HG02623 (cell line): ENCODE results near the gene ACBD6.
A peak's percentile ranks its signal among the peaks of the same experiment; 100 is the strongest.

Source experiments
- ATAC-seq: cut with Tn5 transposase; IDR thresholded peaks from one replicate; pipeline ENCODE4 v1.9.1; 2021; ENCODE audit warnings: moderate library complexity; ENCODE audit not compliant: unreplicated experiment

ACBD6 gene

DNA sequence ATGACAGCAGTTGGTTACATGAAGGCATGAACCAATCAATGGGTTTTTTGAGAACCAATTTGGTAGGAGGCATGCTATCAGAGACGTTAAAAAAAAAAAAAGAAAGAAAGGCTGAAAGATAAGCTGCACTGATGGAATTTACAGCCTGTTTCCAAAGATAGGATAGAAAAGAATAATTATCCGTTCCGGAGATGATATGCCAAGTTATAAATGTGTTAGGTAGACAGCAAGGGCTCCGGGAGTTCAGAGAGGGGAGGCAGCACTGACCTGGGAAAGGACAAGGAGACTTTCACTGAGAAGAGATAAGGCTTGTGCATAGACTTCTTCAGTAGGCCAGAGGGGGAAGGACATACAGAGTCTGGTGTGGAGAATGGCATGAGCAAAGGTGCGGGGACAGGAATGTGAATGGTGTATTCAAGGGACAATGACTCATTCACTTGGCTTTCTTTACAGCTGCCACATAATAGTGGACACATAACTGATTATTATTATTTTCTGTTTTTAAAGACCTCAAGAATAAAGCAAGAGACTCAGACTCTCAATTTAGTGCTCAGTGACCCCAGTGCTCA is 24.8 kb upstream of the ACBD6 start:
- no peak for ATAC-seq

DNA sequence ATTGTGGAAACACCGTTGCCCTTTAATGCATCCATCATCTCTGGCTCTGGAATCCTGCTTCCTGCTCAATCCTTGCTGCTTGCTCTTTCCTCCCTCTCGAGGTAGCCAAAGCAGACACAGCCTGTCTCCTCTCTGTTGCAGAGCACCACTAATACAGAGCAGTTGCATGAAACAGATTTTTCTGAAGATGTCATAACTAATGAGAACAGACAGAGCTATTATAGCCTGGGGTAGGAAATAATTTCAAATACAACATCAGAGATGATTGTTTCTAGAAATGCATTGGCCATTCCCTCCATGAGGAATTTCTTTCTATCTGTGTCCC is 23.3 kb upstream of the ACBD6 start:
- ATAC-seq, result no peak

DNA sequence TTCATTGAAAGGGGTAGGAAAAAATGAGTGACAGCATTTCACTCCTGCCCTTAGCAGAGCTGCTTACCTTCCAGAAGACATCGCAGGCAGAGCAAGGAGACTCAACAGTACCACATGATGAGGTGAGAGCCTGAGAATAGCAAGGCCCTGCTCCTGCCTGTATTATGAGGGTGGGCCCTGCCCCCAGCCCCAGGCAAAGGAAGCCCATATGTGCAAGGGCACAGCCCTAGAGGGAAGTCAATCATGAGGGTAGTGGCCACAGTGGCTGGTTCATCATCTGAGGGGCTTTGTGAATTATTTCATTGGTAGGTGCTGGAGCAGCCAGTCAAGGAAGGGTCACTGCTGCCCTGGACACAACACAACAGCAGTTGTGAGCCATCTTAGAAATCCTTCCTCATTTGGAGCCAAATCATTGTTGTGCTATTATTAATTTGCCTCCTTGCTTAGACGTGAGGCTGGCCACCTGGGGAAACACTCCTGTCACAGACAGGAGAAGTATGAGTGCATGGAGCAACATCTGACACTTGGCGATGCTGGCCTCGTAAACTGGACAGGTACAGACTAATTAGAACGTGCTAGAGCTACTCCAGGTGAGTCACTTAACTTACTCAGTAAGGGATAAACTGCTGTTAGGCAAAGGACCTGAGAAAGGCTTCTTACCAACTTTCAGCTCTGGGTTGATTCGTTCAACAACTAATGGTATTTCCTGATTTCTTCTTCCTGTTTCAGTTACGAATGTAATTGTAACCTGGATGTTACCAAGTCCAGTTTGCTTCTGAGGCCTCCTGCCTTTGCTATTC is 22.7 kb upstream of the ACBD6 start:
- no peak for ATAC-seq

DNA sequence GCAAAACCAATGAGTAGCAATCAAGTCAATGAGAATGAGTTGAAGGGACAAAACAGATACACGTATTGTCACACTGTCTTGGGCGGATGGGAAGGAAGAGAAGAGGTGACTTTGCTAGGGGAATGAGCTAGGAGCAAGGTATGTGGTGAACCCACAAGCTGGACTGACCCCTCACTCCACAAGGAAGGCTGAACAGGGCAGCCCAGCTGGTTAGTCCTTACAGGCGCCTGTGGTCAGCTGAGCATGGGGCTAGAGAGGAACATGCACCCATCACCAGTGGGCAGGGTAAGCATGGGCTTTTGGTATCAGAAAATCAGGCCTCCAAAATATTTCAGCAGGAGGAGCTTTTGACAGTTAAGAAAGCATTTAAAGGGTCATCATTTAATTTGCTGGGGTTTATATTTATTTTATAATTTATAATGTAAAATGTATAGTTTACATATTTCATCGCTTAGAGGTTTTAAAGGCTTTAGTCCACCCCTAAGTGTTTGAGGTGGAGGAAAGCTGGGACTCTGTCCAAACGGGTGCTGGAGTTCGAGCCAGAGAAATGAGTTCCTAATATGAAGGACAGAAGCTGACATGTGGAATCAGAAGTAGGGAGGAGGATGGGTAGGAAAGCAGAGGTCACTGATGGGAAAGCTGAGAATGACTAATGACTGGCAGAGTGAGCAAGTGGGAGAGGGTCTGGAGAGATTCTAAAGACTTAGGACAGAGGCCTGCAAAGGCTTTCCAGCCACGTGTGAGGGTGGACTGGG is 22.0 kb upstream of the ACBD6 start:
- ATAC-seq, result no peak

DNA sequence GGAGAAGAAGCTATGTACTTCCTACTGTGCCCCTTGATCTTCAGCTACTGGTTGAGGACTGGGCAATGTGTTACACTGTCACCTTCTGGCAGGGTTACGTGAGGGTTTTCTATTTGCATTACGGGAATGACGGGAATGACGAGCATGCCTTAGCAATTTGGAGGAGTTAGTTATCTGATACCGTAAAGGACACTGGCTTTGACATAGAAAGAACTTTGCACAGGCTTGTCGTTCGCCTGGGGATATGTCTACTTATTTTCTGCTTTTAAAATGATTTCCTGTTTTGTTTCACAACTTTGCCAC is 19.8 kb upstream of the ACBD6 start:
- no peak for ATAC-seq

DNA sequence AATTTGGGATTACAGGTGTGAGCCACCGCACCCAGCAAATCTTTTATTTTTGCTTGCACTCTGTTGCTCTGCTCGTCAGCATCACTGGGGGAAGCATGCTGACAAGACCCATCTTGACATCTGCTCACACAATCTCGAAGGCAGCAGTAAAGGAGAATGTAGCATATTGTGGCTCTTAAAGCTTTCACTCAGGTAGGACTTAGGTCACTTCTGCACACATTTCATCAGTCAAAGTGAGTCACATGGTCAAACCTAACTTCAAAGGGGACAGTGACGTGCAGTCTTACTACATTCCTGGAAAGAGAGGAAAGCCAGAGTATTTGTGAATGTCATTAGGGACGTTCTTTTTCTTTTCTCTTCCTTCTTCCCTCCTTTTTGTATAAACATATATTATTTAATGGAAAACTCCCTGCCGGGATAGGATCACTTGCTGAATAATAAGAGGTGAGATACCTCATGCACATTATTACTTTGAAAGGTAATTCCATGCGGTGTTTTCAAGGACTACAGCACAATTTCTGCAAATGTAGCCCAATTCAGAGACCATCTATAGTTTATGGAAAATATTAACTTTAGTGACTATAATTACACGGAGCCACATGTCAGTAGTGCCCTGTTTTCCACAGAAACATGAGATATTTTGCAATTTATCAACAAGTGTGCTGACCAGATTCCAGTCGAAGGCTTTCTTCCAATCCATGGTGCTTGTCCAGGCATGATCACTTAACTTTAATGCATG is 19.3 kb upstream of the ACBD6 start:
- ATAC-seq, result no peak

DNA sequence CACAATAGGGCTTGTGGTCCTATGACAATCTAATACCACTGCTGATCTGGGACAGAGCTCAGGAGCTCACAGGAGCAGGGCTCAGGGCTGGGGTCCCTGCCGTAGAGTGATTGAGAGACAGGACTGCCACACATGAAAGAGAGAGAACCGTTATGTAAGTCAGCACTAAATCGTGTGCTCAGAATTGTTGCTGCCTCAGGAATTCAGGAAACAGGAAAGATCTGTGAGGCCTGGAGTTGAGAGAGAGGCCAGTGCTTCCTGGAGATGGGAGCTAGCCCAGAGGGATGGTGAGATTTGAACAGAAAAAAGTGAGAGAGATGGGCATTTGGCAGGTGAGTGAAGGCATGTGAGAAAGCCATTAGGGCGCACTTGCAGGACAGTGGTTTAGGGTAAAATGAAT is 17.5 kb upstream of the ACBD6 start:
- ATAC-seq, result no peak

DNA sequence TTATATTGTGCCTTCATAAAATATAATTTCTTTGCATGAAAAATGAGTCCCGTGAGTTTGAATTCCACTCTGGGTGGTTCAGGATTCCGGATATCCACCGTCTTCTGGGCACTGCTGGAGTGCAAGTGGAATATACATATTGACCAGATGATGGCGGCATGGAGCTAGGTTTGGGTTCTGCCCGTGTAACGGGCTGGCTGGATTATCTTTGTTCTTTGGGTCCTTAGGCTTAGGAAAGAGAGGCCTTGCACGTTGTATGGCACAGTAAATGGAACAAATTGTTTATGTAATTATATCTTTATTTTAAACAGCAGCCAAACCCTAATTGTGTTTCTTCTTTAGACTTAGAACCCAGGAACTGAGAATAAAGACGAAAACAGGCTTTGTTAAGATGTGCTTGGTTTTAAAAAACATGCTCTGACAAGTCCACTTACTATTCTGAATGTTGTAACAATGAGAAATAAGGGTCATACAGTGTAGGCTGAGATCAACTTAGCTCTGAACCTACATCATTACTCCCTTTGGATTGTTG is 13.5 kb upstream of the ACBD6 start:
- ATAC-seq, result peak; percentile 78

DNA sequence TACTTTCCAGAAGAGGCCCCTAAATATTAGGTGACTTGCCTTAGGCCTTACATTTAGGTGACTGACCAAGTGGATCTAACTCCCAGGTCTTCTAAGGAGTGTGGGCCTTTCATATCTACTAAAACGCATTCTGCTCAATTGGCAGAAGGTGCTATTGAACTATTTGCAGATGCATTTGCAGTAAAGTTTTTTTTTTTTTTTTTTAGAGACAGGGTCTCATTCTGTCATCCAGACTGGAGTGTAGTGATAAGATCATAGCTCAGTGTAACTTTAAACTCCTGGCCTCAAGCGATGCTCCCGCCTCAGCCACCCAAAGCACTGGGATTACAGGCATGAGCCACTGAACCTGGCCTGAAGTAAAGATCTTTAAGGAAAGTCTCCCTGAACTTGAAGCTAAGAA is 13.0 kb upstream of the ACBD6 start:
- no peak for ATAC-seq

DNA sequence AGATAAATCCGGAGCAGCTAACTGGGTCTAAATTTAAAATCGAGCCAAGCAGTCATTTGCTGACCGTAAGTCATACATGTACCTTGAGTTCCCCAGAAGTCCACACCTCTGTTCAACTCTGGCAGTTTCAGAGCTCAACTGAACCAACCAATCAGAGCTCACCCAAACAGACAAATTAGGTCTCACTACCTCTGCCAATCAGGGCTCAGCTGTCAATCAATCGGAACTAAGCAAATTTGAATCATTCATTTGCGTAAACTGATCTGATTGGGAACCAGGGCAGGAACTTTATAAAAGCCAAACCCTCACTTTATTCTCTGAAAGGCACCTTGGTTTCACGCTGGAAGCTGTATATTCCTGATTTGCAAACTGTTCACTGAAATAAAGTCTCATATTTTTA is 11.2 kb upstream of the ACBD6 start:
- ATAC-seq, result no peak

DNA sequence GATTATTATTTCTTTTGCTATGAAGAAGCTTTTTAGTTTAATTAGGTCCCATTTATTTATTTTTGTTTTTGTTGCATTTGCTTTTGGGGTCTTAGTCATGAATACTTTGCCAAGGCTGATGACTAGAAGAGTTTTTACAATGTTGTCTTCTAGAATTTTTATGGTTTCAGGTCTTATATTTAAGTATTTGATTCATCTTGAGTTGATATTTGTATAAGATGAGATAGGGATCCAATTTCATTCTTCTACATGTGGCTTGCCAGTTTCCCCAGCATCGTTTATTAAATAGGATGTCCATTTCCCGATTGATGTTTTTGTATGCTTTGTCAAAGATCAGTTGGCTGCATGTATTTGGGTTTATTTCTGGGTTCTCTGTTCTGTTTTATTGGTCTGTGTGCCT is 8.5 kb upstream of the ACBD6 start:
- no peak for ATAC-seq

DNA sequence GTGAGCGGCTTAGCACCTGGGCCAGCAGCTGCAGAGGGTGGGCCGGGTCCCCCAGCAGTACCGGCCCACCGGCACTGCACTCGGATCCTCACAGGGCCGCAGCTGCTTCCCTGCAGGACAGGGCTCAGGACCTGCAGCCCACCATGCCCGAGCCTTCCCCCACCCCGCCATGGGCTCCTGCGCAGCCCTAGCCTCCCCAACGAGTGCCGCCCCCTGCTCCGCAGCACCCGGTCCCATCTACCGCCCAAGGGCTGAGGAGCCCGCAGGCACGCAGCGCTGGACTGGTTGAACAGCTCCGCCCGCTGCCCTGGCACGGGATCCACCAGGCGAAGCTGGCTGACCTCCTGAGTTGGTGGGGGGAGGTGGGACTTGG is 6.3 kb upstream of the ACBD6 start:
- no peak for ATAC-seq

DNA sequence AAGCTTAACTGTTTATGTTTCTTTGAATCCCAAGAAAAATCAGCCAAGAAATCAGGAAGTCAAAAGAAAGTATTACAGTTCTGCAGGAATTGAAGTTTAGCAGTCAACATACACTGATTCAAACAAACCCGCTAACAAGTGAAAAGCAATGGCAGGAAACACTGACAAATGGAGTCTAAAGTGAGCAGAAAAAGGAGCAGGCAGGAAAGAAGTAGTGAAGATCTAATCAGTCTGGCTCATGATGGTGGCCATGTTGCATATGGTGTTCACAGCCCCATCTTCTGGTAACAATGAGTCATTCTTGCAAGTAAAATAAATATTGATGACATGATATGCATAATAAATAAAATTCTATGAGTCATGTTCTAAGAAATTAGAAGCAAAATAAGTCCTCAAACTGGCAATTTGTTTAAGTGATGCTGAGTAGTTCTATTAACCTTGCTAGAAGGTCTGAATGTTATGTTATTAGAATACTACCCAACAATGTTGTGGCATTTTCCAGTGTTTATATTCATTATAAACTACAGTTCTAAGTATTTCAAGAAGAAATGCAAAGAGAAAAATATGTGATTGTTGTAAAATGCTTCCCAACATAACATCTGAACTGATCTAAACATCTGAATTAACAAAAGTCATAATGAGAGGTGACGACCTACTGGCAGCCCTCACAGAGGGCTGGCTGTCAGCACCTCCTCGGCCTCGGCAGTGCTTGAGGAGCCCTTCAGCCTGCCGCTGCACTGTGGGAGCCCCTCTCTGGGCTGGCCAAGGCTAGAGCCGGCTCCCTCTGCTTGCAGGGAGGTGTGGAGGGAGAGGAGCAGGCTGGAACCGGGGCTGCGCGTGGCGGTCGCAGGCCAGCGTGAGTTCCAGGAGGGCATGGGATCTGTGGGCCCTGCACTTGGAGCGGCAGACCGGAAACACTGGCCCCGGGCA is 5.7 kb upstream of the ACBD6 start:
- ATAC-seq, result no peak

DNA sequence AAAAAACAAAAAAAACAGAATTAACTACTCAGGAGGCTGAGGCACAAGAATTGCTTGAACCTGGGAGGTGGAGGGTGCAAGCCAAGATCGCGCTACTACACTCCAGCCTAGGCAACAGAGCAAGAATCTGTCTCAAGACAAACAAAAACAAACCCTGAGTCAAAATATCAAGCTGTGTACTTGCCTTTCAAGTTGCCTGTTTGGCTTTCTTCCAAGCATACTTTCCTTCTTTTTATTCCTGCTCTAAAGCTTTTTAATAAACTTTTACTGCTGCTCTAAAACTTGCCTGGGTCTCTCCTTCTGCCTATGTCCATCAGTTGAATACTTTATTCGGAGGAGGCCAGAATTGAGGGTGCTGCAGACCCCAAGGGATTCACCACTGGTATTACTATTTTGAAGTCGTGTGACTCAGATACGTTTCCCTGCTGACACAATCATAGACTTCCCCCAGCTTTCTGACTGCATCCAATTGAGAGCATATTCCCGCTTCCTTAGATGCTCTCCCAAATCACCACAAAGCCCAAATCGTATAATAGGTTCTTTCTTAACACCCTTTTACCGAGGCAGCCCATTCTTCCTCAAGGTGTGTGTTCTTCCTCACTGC is 3.5 kb upstream of the ACBD6 start:
- no peak for ATAC-seq

DNA sequence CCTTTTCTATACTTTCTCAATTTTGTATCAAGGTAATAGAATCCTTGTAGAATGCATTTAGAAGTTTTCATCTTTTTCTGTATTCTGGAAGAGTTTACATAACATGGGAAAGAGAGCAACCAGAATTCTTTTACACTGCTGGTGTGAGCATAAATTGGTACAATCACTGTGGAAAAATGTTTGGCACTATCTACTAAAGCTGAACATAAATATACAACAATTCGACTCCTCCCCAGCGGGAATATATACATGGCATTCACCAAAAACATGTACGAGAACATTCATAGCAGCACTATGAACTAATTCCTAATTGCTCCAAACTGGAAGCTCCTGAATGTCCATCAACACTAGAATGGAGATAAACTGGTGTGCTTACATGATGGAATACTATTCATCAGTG is 1.8 kb upstream of the ACBD6 start:
- no peak for ATAC-seq

DNA sequence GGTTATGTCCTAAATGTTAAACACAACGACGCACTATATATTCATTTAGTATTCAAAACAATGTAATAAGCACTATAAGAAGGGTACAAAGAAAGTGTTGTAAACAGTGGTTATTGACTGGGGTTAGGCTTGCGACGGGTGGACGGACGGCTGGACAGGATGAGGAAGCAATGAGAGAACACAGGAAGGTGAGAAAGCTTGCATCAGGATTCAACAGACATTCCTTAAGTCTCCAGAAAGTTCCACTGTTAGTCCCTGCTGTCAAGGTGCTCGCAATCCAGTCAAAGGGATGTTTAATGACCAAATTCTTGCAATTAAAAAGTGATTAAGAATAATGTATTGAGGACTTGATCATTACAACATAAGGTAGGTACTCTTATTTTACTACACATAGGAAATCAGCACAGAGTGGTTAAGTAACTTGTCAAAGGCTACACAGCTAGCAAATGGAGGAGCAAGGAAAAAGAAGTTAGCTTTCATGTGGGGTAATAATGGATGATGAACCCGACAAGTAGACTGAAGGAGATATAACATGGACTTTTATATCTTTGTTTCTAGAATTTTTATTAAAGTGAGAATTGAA is 994 bp upstream of the ACBD6 start:
- peak; percentile 1 for ATAC-seq

DNA sequence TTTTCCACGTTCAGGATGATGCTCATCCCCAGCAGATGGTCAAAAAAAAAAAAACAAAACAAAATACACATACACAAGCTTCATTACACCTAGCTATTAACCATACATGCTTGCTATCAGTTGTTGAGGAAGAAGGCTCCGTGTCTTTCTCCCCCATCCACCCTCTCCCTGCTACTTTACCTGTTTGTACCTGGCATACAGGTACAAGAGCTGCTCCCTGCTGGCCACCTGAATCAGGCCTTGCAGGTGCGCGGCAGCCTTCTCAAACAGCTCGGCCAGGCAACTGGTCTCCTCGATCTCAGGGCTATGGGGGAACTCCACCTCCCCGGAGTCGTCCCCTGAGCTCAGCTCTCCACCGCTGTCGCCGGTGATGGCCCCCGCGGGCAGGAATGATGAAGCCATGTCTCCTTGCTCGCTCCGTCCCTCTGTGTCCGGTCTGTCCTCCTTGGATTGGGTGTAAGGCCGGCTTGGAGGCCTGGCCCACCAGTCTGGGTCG is 464 bp downstream of the ACBD6 start:
- no peak for ATAC-seq

DNA sequence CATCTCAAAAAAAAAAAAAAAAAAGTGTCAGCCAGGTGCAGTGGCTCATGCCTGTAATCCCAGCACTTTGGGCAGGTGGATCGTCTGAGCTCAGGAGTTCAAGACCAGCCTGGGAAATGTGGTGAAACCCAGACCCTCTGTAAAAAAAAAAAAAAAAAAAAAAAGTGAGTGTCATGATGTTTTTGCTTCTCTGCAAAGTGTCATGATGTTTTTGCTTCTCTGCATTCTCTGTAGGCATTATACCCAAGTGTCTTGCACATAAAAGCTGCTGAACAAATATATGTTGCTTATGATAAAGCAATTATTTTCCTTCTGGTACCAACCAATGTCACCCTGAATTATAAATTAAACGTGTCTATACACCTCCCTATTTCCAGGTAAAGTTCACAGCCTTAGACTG is 1.7 kb downstream of the ACBD6 start:
- no peak for ATAC-seq

DNA sequence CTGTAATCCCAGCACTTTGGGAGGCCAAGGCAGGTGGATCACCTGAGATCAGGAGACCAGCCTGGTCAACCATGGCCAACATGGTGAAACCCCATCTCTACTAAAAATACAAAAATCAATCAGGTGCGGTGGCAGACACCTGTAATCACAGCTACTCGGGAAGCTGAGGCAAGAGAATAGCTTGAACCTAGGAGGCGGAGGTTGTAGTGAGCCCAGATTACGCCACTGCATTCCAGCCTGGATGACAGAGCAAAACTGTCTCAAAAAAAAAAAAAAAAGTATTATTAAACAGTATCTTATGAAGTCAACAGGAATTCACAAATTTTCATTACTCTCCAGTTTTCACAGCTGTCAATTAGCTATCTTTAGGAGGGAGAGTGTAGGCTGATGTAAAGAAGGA is 3.8 kb downstream of the ACBD6 start:
- no peak for ATAC-seq

DNA sequence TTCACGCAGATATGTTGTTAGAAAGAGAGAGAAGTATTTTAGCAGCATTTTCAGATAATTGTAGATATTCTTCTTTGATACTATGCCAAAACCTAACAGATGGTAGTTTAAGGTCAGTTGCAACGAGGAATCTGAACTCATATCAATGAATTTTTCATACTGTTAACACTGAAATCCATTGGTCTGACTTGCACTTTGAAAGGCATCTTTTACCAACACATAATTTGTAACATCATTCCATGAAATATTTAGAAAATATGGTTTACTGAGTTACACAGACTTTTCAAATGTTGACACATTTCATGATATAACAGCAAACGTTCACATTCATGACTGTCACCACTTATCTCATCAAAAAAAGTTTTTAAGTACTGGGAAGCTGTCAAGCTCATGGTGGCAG is 4.6 kb downstream of the ACBD6 start:
- ATAC-seq, result no peak
